K562 treated with DMSO at 1 percent for 48 hours (cell line): ENCODE measurements around the gene PELI2. TPM values are rescaled to one million over a fixed set of nuclear protein-coding genes. Genes with fewer than 3 reads are reported as not detected.

Source experiments
- total RNA-seq: library from RNA; unstranded; fragments of 300-600 nt; gene quantifications from 2 replicates; pipeline ENCODE4 v1.2.3, GENCODE V29; 2022; ENCODE audit warnings: low replicate concordance; ENCODE audit errors: extremely low read depth

PELI2 gene
- not detected in 2 replicates for total RNA-seq

GRCh38 chr14:56117765-56118610 is at the start of gene PELI2:
Gene PELI2, plus strand, starts transcription at chr14:56118411. Its CDS starts 250 bp downstream, at chr14:56118661.

